Activated CD8-positive, alpha-beta T cell treated with anti-CD3 and anti-CD28 coated beads for 36 hours (primary cell): ENCODE measurements around the gene CDH6. TPM values are rescaled to one million over a fixed set of nuclear protein-coding genes. Genes with fewer than 3 reads are reported as not detected.
"Not testable (repeated sequence)": the region's sequence is repeated elsewhere in the genome, so short reads cannot be mapped to it uniquely, and the experiment has no call there.

Source experiments
- ATAC-seq: fragments of 200-7000 bp; cut with Tn5 transposase; one replicate; pipeline ENCODE4 v1.10.0; 2021; ENCODE audit warnings: mild to moderate bottlenecking, moderate library complexity
- CTCF ChIA-PET: fragments of 350-600 bp; sonication (Branson Sonifier 250); formaldehyde crosslinking; loops from one replicate; lab custom pipeline; 2021; ENCODE audit warnings: antibody characterized with exemption; lab: Charles Lee
- POLR2A ChIA-PET: fragments of 350-600 bp; sonication (Branson Sonifier 250); formaldehyde crosslinking; loops from one replicate; lab custom pipeline; 2021; ENCODE audit warnings: antibody characterized with exemption; lab: Charles Lee
- DNase-seq: peaks from one replicate; pipeline ENCODE4 v3.0.0-alpha.2; 2020
- H3K27ac Mint-ChIP-seq: one replicate; pipeline ENCODE4 v1.8.0; 2021; ENCODE audit warnings: mild to moderate bottlenecking, mixed read lengths
- H3K27me3 Mint-ChIP-seq: one replicate; pipeline ENCODE4 v1.8.0; 2021; ENCODE audit warnings: mixed read lengths
- H3K36me3 Mint-ChIP-seq: one replicate; pipeline ENCODE4 v1.8.0; 2021; ENCODE audit warnings: low read depth, mixed read lengths
- H3K4me1 Mint-ChIP-seq: one replicate; pipeline ENCODE4 v1.8.0; 2021; ENCODE audit warnings: low read depth, mixed read lengths
- H3K4me3 Mint-ChIP-seq: one replicate; pipeline ENCODE4 v1.8.0; 2021; ENCODE audit warnings: mild to moderate bottlenecking, moderate library complexity, mixed read lengths
- H3K9me3 Mint-ChIP-seq: one replicate; pipeline ENCODE4 v1.8.0; 2021; ENCODE audit warnings: mixed read lengths
- intact Hi-C: fragments of 100-400 bp; cut with micrococcal nuclease; formaldehyde crosslinking; loops from one replicate; pipeline ENCODE4 v1.10.0; 2022
- total RNA-seq, 2 experiments: library from RNA; stranded (reverse); gene quantifications; one replicate each; pipeline ENCODE4 v1.2.3, GENCODE V29; 2021
- TF ChIP-seq, protein P1 (sequence below): fragments of 200-600 bp; IDR thresholded peaks from one replicate; pipeline ENCODE4 v1.8.0; 2022; ENCODE audit warnings: antibody characterized with exemption, mild to moderate bottlenecking

The CDH6 gene
- total RNA-seq, 2 experiments from 2014 or later, result not detected

DNA sequence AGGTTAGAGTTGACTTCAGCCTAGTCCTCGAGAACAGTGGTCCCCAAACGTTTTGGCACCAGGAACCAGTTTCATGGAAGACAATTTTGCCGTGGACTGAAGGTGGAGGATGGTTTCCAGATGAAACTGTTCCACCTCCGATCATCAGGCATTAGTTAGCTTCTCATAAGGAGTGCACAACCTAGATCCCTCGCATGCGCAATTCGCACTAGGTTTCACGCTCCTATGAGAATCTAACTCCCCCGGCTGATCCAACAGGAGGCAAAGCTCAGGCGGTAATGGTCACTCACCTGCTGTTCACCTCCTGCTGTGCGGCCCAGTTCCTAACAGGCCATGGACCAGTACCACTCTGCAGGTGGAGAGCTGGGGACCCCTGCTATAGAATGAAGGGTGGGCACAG, 163.6 kb downstream of the CDH6 start:
- Mint-ChIP-seq H3K27ac (no peak overlapping the region), H3K9me3 (peaks cover 2% of the 10 kb centered on the region), H3K4me3 (no peak overlapping the region), H3K27me3 (peaks cover 5% of the 10 kb centered on the region), H3K36me3 (no peaks in the 10 kb centered on the region), H3K4me1 (no peaks in the 10 kb centered on the region)
- ChIA-PET CTCF (no interaction called here), POLR2A (no interaction called here)
- intact Hi-C loops, result no loop called here
- DNase-seq (no peak), ATAC-seq (no peak)
- TF ChIP-seq, protein P1, sequence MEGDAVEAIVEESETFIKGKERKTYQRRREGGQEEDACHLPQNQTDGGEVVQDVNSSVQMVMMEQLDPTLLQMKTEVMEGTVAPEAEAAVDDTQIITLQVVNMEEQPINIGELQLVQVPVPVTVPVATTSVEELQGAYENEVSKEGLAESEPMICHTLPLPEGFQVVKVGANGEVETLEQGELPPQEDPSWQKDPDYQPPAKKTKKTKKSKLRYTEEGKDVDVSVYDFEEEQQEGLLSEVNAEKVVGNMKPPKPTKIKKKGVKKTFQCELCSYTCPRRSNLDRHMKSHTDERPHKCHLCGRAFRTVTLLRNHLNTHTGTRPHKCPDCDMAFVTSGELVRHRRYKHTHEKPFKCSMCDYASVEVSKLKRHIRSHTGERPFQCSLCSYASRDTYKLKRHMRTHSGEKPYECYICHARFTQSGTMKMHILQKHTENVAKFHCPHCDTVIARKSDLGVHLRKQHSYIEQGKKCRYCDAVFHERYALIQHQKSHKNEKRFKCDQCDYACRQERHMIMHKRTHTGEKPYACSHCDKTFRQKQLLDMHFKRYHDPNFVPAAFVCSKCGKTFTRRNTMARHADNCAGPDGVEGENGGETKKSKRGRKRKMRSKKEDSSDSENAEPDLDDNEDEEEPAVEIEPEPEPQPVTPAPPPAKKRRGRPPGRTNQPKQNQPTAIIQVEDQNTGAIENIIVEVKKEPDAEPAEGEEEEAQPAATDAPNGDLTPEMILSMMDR, result no peak

DNA sequence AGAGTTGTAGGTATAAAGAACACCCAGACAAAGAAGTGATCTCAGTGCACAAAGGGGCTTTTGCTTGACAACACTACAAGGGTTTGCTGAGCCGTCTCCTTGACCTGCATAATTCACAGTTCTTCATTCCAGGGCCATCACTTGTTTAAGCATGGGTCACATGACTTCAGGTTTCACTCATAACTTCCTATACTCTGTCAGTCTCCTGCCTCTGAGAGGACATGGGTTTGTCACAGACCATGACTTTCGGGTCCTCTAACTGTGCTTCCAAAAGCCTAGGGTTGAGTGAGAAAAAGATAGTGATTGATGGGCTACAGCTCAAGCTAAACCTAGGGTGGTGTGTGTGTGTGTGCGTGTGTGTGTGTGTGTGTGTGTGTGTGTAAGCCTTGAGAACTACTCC, 166.4 kb downstream of the CDH6 start:
- intact Hi-C loops, result no loop called here
- ChIA-PET CTCF (interaction anchor here (1.4 kb wide), 1 partner anchor 50 kb away, joined by 3 read pairs; no protein-coding TSS in a partner anchor), POLR2A (no interaction called here)
- no peak for DNase-seq
- Mint-ChIP-seq H3K4me1 (no peaks in the 10 kb centered on the region), H3K36me3 (no peaks in the 10 kb centered on the region), H3K27ac (no peak overlapping the region), H3K9me3 (peaks cover 2% of the 10 kb centered on the region), H3K4me3 (no peak overlapping the region), H3K27me3 (peaks cover 7% of the 10 kb centered on the region)
- no peak for ATAC-seq
- TF ChIP-seq, protein P1, result no peak

DNA sequence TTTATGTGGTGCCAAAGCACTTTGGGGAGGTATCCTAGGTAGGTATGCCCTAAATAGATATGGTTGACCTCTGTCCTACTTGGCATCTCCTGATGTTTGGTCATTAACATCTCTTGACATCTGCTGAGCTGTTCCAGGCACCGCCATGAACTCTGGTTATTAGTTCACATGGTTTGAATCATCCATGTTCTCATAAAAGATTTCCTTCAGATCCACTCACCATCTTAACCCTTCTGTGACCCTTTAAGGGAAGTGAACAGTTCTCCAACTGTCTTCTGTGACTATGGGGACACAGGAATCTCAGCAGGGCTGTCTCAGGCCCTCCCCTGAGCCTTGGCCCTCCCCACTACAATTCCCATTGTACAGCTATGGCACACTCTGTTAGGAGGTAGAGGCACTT, 167.7 kb downstream of the CDH6 start:
- H3K4me1 Mint-ChIP-seq, result no peaks in the 10 kb centered on the region
- ATAC-seq (no peak), DNase-seq (no peak)
- H3K27me3 Mint-ChIP-seq, result peaks cover 9% of the 10 kb centered on the region
- intact Hi-C loops, result no loop called here
- TF ChIP-seq, protein P1, result no peak
- peaks cover 2% of the 10 kb centered on the region for H3K9me3 Mint-ChIP-seq
- no peaks in the 10 kb centered on the region for H3K36me3 Mint-ChIP-seq
- H3K27ac Mint-ChIP-seq, result no peak overlapping the region
- H3K4me3 Mint-ChIP-seq, result no peak overlapping the region
- CTCF ChIA-PET, result no interaction called here
- POLR2A ChIA-PET, result no interaction called here

DNA sequence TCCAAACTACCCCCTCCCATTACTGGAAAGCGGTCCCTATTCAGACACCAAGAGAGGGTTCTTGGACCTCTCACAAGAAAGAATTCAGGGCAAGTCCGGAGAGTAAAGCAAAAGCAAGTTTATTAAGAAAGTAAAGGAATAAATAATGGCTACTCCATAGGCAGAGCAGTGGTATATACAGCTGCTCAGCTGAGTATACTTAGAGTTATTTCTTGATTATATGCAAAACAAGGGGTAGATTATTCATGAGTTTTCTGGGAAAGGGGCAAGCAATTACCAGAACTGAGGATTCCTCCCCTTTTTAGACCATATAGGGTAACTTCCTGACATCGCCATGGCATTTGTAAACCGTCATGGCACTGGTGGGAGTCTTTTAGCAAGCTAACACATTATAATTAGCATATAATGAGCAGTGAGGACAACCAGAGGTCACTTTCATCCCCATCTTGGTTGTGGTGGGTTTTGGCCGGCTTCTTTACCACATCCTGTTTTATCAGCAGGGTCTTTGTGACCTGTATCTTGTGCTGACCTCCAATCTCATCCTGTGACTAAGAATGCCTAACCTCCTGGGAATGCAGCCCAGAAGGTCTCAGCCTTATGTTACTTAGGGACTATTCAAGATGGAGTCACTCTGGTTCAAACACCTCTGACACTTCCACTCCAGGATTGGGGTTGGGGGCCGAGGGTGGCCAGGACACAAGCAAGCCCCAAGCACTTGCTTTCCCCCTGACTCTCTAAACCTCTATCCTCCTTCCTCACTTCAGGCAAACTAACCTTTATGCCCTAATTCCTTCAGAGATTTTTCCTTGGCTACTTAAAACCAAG, 168.4 kb downstream of the CDH6 start:
- H3K4me3 Mint-ChIP-seq, intact Hi-C loops, ATAC-seq, H3K27ac Mint-ChIP-seq, H3K4me1 Mint-ChIP-seq, CTCF ChIA-PET, DNase-seq, H3K36me3 Mint-ChIP-seq, H3K9me3 Mint-ChIP-seq, H3K27me3 Mint-ChIP-seq: not testable (repeated sequence)
- POLR2A ChIA-PET, result interaction anchor here (0.6 kb wide), 1 partner anchor 87 kb away, joined by 3 read pairs; no protein-coding TSS in a partner anchor

DNA sequence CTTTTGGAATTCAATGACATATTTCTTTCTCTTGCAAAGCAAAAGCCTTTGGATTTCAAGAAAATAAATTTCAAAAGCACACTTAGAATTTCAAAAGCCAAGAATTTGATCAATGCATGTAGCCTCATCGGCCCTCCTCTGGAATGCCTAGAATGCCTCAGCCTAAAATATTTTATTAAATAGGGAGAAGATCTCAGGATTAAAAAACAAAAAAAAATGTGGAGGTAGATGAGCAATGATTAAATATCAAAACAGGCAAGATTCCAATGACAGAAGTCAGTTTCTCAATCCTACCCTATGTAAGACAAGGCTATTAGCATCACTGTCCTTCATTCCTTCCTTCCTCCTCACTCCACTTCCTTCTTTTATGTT, 169.0 kb downstream of the CDH6 start:
- TF ChIP-seq, protein P1, result no peak
- peaks cover 9% of the 10 kb centered on the region for H3K27me3 Mint-ChIP-seq
- H3K27ac Mint-ChIP-seq, result no peak overlapping the region
- ATAC-seq, result no peak
- no peaks in the 10 kb centered on the region for H3K4me1 Mint-ChIP-seq
- H3K9me3 Mint-ChIP-seq, result peaks cover 2% of the 10 kb centered on the region
- ChIA-PET CTCF (no interaction called here), POLR2A (interaction anchor here (0.6 kb wide), 1 partner anchor 88 kb away, joined by 3 read pairs; no protein-coding TSS in a partner anchor)
- intact Hi-C loops, result no loop called here
- DNase-seq, result no peak
- no peaks in the 10 kb centered on the region for H3K36me3 Mint-ChIP-seq
- H3K4me3 Mint-ChIP-seq, result no peak overlapping the region
